H54 (cell line): ENCODE results near the gene PSMG2.

Experiments
- DNase-seq: peaks from one replicate; pipeline ENCODE4 v3.0.0; 2011; ENCODE audit warnings: low spot score, mixed read lengths; ENCODE audit not compliant: insufficient read length
- FAIRE-seq: peaks from 3 replicates; lab custom pipeline; 2011; peaks lifted over from hg19 to GRCh38; lab: Jason Lieb, UNC
- POLR2A ChIP-seq: IDR thresholded peaks from 2 replicates; pipeline ENCODE4 v1.6.1; 2011; ENCODE audit warnings: low read depth, mild to moderate bottlenecking, low read length

The PSMG2 gene, protein sequence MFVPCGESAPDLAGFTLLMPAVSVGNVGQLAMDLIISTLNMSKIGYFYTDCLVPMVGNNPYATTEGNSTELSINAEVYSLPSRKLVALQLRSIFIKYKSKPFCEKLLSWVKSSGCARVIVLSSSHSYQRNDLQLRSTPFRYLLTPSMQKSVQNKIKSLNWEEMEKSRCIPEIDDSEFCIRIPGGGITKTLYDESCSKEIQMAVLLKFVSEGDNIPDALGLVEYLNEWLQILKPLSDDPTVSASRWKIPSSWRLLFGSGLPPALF

DNA sequence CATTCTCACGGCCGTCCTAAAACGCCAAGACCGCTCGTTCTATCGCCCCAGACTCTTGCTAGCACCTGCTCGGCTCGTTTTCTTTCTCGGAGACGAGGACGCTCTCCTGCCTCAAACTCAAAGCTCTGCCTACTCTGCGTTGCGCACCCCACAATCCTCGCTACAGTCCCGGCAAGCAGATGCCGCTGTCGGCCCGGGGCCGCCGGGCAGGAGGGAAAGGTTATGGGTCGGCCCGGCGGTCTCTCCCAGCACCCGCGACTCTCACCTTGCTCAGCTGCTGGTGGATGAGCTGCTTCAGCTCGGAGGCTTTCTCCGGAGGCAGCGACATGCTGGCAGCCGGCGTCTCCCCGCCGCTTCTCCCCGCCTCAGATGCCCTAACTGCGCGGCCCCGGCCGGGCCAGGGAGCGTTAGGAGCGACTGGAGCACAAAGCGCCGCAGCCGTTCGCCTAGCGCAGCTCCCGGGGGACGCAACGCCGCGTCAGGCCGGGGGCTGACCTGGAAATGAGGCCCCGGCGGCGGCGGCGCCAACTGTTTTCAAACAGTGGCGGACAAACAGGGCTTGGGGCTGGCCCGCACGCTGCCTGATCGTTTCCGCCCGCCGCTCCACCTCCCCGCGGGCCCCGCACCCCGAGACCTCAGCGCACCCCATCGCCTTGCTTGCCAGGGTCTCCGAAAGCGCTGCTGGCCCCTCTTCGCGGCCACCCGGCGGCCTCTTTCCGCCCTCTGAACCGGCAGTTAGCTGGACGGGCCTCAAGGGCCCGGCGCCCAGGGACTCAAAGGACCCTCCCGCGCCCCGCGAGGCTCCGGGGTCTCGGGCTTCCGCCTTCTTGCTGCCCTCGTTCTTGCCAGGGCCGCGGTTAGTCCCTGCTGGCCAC lies at the start of gene PSMG2, which contains the start of gene CEP76:
TSS of gene PSMG2 (plus strand) at position 822 of the 875 bp plus-strand sequence. CDS start 66 bp downstream, outside the sequence.
TSS of gene CEP76 (minus strand) at position 503 of the 875 bp plus-strand sequence. CDS start at position 328, 175 bp downstream.
- FAIRE-seq (no peak), DNase-seq (peak; percentile 75)
- TF ChIP-seq POLR2A: peak; percentile 78

- FAIRE-seq (no peak), DNase-seq (no peak)
- TF ChIP-seq POLR2A: no peak
Measured at GRCh38 chr18:12654971-12655370, 47.9 kb upstream of the PSMG2 start.

DNA sequence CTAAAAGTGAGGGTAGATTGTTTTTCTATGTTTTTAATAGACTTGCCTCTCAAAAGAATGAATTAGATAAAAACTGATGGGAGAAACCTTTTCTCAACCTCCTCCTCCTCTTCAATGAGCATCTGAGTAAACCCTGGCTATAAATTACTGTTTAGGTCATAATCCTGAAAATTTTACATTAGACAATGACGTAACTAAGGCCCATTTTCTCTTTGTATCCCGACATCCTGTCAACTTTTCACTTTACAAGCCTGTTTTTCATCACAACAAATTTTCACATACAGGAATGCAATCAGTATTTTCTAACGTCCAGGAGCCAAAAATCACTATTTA lies 46.3 kb upstream of the PSMG2 start:
- TF ChIP-seq POLR2A: no peak
- FAIRE-seq: peak; percentile 76
- DNase-seq: peak; percentile 15

DNA sequence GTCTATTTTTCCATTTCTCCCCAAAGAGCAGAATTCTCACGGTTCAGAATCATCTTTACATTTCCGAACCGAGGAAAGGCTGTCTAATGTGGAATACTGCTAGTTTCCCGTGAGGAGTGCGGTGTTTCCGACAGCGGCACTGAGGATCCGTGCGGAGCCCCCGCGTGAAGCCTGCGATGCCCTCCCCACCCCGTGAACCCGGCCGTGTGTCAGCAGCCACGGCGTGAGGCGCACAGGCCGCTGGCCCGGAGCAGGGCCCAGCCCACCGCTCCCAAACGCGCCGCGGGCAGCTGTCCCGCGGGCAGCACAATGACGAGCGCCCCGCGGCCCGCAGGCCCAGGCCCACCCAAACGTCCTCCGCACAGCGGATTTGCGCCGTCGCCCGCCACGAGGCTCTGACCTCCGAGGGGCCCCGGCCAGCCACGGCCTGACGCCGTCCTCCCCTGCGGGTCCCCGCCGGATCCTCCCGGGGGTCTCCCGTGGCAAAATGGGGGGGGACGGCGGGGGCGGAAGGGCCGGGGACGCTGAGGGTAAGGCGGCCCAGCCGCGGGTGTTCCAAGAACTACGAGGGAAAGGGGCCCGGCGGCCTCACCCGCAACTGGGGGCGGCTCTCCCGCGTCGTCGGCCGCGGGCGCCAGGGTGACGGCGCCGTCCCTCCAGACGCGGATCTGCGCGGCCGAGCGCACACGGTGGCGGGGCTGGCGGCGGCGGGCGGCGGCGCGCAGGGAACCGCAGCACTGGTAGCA lies 45.7 kb upstream of the PSMG2 start:
- no peak for FAIRE-seq
- DNase-seq: peak; percentile 21
- TF ChIP-seq POLR2A: 0 out of 2 replicates have a peak, but pooled peaks have one; percentile 23

- DNase-seq (peak; percentile 69), FAIRE-seq (no peak)
- peak; percentile 69 for TF ChIP-seq POLR2A
Measured at GRCh38 chr18:12657684-12658425, 45.0 kb upstream of the PSMG2 start, which contains the start of gene SPIRE1. SPIRE1 (minus strand) TSS chr18:12658107; CDS start chr18:12657866, 241 bp downstream.

DNA sequence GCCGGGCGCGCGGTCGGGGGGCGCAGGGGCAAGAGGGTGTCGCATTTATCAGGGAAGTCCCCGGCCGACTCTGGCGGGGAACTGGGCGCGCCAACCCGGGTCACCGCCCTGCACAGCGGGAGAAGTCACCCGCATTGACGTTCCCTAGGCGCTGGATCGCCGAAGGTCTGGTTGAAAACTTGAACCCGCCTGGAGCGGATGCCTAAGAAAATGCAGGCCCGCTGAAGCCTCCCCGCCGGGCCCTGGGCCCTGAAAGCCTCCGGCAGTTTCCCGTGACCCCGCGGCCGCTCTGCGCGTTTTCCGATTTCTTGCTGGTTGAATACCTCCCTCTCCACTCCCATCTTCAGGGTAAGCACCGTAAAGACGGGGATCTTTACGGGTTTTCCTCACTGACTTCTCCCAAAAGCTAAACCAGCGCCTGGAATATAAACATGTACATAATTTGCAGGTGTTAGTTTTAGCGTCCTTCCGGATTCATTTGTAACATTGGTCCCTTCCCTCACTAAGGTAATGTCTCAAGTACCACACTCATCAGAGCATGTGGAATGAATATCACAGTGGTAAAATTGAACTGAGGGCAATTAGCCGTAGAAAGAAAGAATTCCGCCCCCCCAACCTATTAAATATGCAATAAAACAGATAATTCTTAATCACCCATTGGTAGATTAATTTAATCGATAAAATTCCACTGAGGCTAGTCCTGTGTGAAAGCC lies 44.3 kb upstream of the PSMG2 start:
- TF ChIP-seq POLR2A: no peak
- FAIRE-seq (peak; percentile 50), DNase-seq (no peak)

DNA sequence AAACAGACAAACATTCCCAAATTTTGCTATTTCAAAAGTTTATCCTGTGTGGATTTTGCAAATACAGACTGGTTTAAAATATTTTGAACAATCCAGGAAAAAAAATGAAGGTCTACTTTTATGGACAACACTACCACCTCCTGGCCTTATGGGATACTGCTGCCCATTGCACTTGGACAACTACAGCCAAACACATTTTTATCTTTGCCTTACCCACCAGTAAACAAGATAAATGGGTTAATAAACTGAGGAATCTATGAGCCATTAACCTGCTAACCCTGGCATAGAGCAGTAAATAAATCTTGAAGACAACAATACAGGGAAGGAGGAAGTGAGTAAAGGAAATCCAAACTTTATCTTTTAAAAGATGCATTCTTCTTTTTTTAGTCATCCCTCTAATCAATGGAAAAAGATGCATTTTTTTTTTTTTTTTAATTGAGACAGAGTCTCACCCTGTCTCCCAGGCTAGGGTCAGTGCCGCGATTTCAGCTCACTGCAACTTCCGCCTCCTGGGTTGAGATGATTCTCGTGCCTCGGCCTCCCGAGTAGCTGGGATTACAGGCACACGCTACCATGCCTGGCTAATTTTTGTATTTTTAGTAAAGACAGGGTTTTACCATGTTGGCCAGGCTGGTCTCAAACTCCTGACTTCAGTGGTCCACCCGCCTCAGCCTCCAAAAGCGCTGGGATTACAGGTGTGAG lies 42.8 kb upstream of the PSMG2 start:
- no peak for TF ChIP-seq POLR2A
- FAIRE-seq (peak; percentile 89), DNase-seq (peak; percentile 46)

- DNase-seq (no peak), FAIRE-seq (no peak)
- TF ChIP-seq POLR2A: no peak
Measured at GRCh38 chr18:12668041-12668440, 34.8 kb upstream of the PSMG2 start.

- DNase-seq (no peak), FAIRE-seq (peak; percentile 86)
- TF ChIP-seq POLR2A: peak; percentile 38
Measured at GRCh38 chr18:12679183-12679786, 23.6 kb upstream of the PSMG2 start.

GRCh38 chr18:12686100-12686499 lies 16.7 kb upstream of the PSMG2 start:
- DNase-seq (no peak), FAIRE-seq (peak; percentile 43)
- TF ChIP-seq POLR2A: no peak

GRCh38 chr18:12689256-12689850 lies 13.5 kb upstream of the PSMG2 start:
- DNase-seq (no peak), FAIRE-seq (no peak)
- TF ChIP-seq POLR2A: no peak
